Cardiac muscle cell (in vitro differentiated cells and primary cell): ENCODE data around the gene RUBCNL. TPM values are rescaled to one million over a fixed set of nuclear protein-coding genes. Genes with fewer than 3 reads are reported as not detected.
"Not testable (repeated sequence)": the region's sequence is repeated elsewhere in the genome, so short reads cannot be mapped to it uniquely, and the experiment has no call there.

Experiments used
- DNase-seq, 2 donors: peaks; one replicate each; pipeline versions ENCODE4 v3.0.0 to v3.0.0-alpha.2; 2010 to 2017; ENCODE audit warnings: low read depth in 1 of 2, low spot score in 1 of 2
- H3K27ac ChIP-seq: fragments of 200-600 bp; sonication (generic); 2 replicates; pipeline ENCODE4 v1.5.1; 2016
- H3K27me3 ChIP-seq: fragments of 200-600 bp; sonication (generic); 2 replicates; pipeline ENCODE4 v1.6.0; 2016; ENCODE audit warnings: control low read depth
- H3K36me3 ChIP-seq: fragments of 200-600 bp; sonication (generic); 2 replicates; pipeline ENCODE4 v1.5.1; 2016; ENCODE audit warnings: control low read depth
- H3K4me1 ChIP-seq: fragments of 200-600 bp; sonication (generic); 2 replicates; pipeline ENCODE4 v1.8.1; 2017; ENCODE audit warnings: low read depth, mild to moderate bottlenecking, mixed run types
- H3K4me3 ChIP-seq: fragments of 200-600 bp; sonication (generic); 2 replicates; pipeline ENCODE4 v1.5.1; 2016; ENCODE audit warnings: mild to moderate bottlenecking
- H3K9me3 ChIP-seq: fragments of 200-600 bp; sonication (generic); 2 replicates; pipeline ENCODE4 v1.5.1; 2017; ENCODE audit warnings: low read depth, mild to moderate bottlenecking, control low read depth
- polyA plus RNA-seq: library from polyadenylated mRNA; unstranded; fragments of >200 nt; fragmentation: Nextera tagmentation; extraction: Ambion mirVana; gene quantifications from 2 replicates; pipeline ENCODE4 v1.2.1, GENCODE V29; 2016
- total RNA-seq: library from RNA; depleted of rRNA; stranded (reverse); fragments of >200 nt; gene quantifications from 2 replicates; pipeline ENCODE4 v1.2.3, GENCODE V29; 2016
- TF ChIP-seq, protein P1 (sequence below): IDR thresholded peaks from 2 replicates; pipeline ENCODE4 v1.5.1; 2012; ENCODE audit warnings: low read depth, mild to moderate bottlenecking, low read length

The RUBCNL gene
- total and polyA plus RNA-seq, 2 experiments from 2014 or later, result 0.67 to 1.5 TPM

- Histone ChIP-seq H3K27me3 (peaks cover 16% of the 10 kb centered on the region), H3K4me3 (no peak overlapping the region), H3K4me1 (no peaks in the 10 kb centered on the region), H3K36me3 (no peaks in the 10 kb centered on the region), H3K27ac (no peak overlapping the region), H3K9me3 (no peaks in the 10 kb centered on the region)
- TF ChIP-seq, protein P1, sequence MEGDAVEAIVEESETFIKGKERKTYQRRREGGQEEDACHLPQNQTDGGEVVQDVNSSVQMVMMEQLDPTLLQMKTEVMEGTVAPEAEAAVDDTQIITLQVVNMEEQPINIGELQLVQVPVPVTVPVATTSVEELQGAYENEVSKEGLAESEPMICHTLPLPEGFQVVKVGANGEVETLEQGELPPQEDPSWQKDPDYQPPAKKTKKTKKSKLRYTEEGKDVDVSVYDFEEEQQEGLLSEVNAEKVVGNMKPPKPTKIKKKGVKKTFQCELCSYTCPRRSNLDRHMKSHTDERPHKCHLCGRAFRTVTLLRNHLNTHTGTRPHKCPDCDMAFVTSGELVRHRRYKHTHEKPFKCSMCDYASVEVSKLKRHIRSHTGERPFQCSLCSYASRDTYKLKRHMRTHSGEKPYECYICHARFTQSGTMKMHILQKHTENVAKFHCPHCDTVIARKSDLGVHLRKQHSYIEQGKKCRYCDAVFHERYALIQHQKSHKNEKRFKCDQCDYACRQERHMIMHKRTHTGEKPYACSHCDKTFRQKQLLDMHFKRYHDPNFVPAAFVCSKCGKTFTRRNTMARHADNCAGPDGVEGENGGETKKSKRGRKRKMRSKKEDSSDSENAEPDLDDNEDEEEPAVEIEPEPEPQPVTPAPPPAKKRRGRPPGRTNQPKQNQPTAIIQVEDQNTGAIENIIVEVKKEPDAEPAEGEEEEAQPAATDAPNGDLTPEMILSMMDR, result no peak
- no peak for DNase-seq
Observed at GRCh38 chr13:46380242-46380641, 6.8 kb downstream of the RUBCNL start.

DNA sequence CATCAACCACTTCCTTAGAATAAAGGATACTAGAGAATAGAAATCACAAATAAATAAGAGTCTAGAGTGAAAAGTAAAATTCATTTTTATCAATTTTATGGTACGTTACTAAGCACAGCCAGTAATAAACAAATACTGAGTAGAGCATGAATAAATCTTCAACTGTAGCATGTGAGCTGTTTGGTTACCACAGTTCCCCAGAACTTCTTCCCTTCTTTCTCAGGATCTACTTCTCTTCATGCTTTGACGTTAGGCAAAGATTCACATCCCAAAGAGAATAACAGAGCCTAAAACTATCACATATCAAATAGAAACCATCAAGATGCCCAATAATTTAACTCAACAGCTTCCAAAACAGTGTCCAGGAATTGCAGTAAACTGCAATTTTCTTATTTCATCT lies 7.4 kb downstream of the RUBCNL start:
- H3K36me3 ChIP-seq, result no peaks in the 10 kb centered on the region
- H3K4me3 ChIP-seq, result no peak overlapping the region
- H3K9me3 ChIP-seq, result no peaks in the 10 kb centered on the region
- no peak for DNase-seq
- H3K27ac ChIP-seq, result no peak overlapping the region
- peaks cover 10% of the 10 kb centered on the region for H3K27me3 ChIP-seq
- no peaks in the 10 kb centered on the region for H3K4me1 ChIP-seq
- TF ChIP-seq, protein P1, result no peak

DNA sequence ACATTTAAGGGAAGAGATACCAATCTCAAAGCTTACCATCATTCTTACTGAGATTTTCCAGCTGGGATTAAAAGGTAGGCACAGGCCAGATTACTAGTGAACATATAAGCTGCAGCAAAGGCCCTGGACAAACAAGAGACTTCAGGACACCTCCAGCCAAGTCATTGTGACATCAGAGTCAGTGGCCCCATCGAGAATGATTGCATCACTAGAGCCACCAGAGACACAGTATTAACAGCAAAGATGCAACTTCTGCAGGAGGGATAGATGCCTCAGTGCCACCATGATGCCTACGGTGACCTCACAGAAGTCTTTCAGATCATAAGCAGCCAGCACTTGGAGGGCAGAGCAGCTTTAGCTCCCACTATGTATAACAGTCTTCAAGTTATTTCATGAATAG lies 8.6 kb downstream of the RUBCNL start:
- Histone ChIP-seq H3K36me3 (no peaks in the 10 kb centered on the region), H3K27me3 (no peaks in the 10 kb centered on the region), H3K27ac (no peak overlapping the region), H3K9me3 (no peaks in the 10 kb centered on the region), H3K4me3 (no peak overlapping the region), H3K4me1 (no peaks in the 10 kb centered on the region)
- DNase-seq, result no peak
- TF ChIP-seq, protein P1, result no peak

GRCh38 chr13:46377554-46377953 lies 9.5 kb downstream of the RUBCNL start:
- no peaks in the 10 kb centered on the region for H3K36me3 ChIP-seq
- H3K27me3 ChIP-seq, result no peaks in the 10 kb centered on the region
- H3K4me3 ChIP-seq, result no peak overlapping the region
- TF ChIP-seq, protein P1, result no peak
- H3K27ac ChIP-seq, result no peak overlapping the region
- H3K4me1 ChIP-seq, result no peaks in the 10 kb centered on the region
- H3K9me3 ChIP-seq, result no peaks in the 10 kb centered on the region
- no peak for DNase-seq

GRCh38 chr13:46374710-46375109 lies 12.3 kb downstream of the RUBCNL start:
- H3K9me3 ChIP-seq, result no peaks in the 10 kb centered on the region
- H3K4me1 ChIP-seq, result no peaks in the 10 kb centered on the region
- no peaks in the 10 kb centered on the region for H3K36me3 ChIP-seq
- TF ChIP-seq, protein P1, result no peak
- H3K27ac ChIP-seq, result no peak overlapping the region
- no peak overlapping the region for H3K4me3 ChIP-seq
- DNase-seq, result no peak
- no peaks in the 10 kb centered on the region for H3K27me3 ChIP-seq

DNA sequence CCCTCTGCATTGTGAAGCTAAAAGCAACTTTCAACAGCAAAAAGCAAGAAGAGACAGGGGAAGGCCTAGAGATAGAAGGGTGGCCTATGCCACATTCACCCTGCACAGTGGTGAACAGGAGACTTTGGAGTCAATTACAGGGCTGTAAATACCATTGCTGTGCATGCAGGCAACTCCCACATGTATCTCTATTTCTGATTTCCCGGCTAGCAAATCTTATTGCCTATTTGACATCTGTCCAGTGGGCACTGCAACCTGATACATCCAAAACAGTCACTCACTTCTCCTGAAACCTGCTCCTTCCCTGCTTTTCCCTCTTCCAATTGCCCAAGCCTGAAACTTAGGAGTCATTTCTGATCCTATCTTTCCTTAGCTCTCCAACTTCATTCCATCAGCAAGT lies 13.4 kb downstream of the RUBCNL start:
- Histone ChIP-seq H3K27me3 (no peaks in the 10 kb centered on the region), H3K36me3 (no peaks in the 10 kb centered on the region), H3K27ac (no peak overlapping the region), H3K4me1 (no peaks in the 10 kb centered on the region), H3K4me3 (no peak overlapping the region), H3K9me3 (no peaks in the 10 kb centered on the region)
- TF ChIP-seq, protein P1, result no peak
- DNase-seq, result no peak

DNA sequence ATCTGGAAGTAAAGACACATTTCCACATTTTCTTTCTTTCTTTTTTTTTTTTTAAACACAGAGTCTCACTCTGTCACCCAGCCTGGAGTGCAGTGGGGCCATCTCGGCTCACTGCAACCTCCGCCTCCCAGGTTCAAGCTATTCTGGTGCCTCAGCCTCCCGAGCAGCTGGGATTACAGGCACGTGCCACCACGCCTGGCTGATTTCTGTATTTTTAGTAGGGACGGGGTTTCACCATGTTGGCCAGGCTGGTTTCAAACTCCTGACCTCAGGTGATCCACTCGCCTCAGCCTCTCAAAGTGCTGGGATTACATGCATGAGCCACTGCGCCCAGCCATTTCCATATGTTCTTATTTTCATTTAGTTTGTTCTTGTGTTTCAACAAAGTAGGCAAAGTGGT lies 14.1 kb downstream of the RUBCNL start:
- not testable (repeated sequence) for DNase-seq, H3K4me3 ChIP-seq, H3K27me3 ChIP-seq, H3K36me3 ChIP-seq, H3K27ac ChIP-seq, H3K9me3 ChIP-seq, H3K4me1 ChIP-seq
